ENCODE results near the gene STK11IP.

- TF ChIP-seq EP300 (IDR thresholded peaks at IDR 0.05): no peak
- TF ChIP-seq CTCF (IDR thresholded peaks at IDR 0.05): no peak
- TF ChIP-seq POLR2A (IDR thresholded peaks at IDR 0.05): no peak
Observed at GRCh38 chr2:219571311-219572236, 26.1 kb upstream of the STK11IP start, which contains the start of gene OBSL1.

Data from suprapubic skin (tissue), 3 donors.